Pericardium fibroblast (primary cell): ENCODE data around the gene GMNN. TPM values are rescaled to one million over a fixed set of nuclear protein-coding genes. Genes with fewer than 3 reads are reported as not detected.

Source experiments
- total RNA-seq: library from RNA; depleted of rRNA; stranded (reverse); fragments of >200 nt; gene quantifications from 2 replicates; pipeline ENCODE4 v1.2.3, GENCODE V29; 2015

GMNN gene
- 9.2 and 15.8 TPM in 2 replicates for total RNA-seq

GRCh38 chr6:24774696-24775519, at the start of gene GMNN:
Gene GMNN (plus strand): TSS chr6:24774937. CDS start chr6:24777247, 2,310 bp downstream.

GRCh38 chr6:24798740-24799540, 24.2 kb downstream of the GMNN start, which contains the start of gene ARMH2:
Gene ARMH2 (minus strand): TSS chr6:24798917. CDS start chr6:24798857, 60 bp downstream.

Other genes starting within 250 kb of the GMNN start
- gene KIAA0319, start 128.7 kb upstream of the GMNN start, total RNA-seq: not detected in 2 replicates
- gene TDP2, start 108.0 kb upstream of the GMNN start, total RNA-seq: 12.0 and 13.9 TPM in 2 replicates
- 6.6 and 7.4 TPM in 2 replicates for gene ACOT13, start 107.9 kb upstream of the GMNN start, total RNA-seq
- gene C6orf62, start 55.8 kb upstream of the GMNN start, total RNA-seq: 76.6 and 79.4 TPM in 2 replicates
- not detected in 2 replicates for gene ARMH2, start 24.0 kb downstream of the GMNN start, total RNA-seq
- gene RIPOR2, start 161.0 kb downstream of the GMNN start, total RNA-seq: 4.0 and 35.2 TPM in 2 replicates